OCI-LY3 (cell line): ENCODE results near the gene RASEF.
A peak's percentile ranks its signal among the peaks of the same experiment; 100 is the strongest.

ENCODE experiments used
- H2AFZ ChIP-seq: fragments of 200-600, 300-600 bp; shearing (Covaris generic); 2 replicates; pipeline ENCODE4 v1.6.0; 2014; ENCODE audit warnings: antibody characterized with exemption, low read depth, low read length
- H3K27ac ChIP-seq: fragments of 200-600, 300-600 bp; sonication (generic); 2 replicates; pipeline ENCODE4 v1.5.1; 2014; ENCODE audit warnings: mild to moderate bottlenecking, low read length, moderate library complexity, mixed read lengths
- H3K27me3 ChIP-seq: fragments of 200-600, 300-600 bp; sonication (generic); 2 replicates; pipeline ENCODE4 v1.6.1; 2014; ENCODE audit warnings: low read depth, low read length, mixed read lengths
- H3K36me3 ChIP-seq: fragments of 200-600, 300-600 bp; sonication (generic); replicated peaks from 2 replicates; pipeline ENCODE3; 2014; ENCODE audit warnings: low read depth, low read length, mixed read lengths
- H3K4me1 ChIP-seq: fragments of 300-600, 200-600 bp; sonication (generic); 2 replicates; pipeline ENCODE4 v1.6.1; 2014; ENCODE audit warnings: low read length, mixed read lengths
- H3K4me2 ChIP-seq: fragments of 200-600, 300-600 bp; sonication (generic); 2 replicates; pipeline ENCODE4 v1.6.1; 2014; ENCODE audit warnings: low read length, mixed read lengths
- H3K4me3 ChIP-seq: fragments of 300-600, 200-600 bp; sonication (generic); 2 replicates; pipeline ENCODE4 v1.5.1; 2014; ENCODE audit warnings: antibody characterized with exemption, mild to moderate bottlenecking, low read length, moderate library complexity
- H3K79me2 ChIP-seq: fragments of 300-600, 200-600 bp; shearing (Covaris generic); 2 replicates; pipeline ENCODE4 v1.6.1; 2014; ENCODE audit warnings: mild to moderate bottlenecking, low read length, mixed read lengths
- H3K9ac ChIP-seq: fragments of 300-600, 200-600 bp; shearing (Covaris generic); 2 replicates; pipeline ENCODE4 v1.6.0; 2014; ENCODE audit warnings: mild to moderate bottlenecking, low read length, moderate library complexity
- H3K9me3 ChIP-seq: fragments of 200-600, 300-600 bp; shearing (Covaris generic); 2 replicates; pipeline ENCODE4 v1.6.1; 2014; ENCODE audit warnings: low read length, mixed read lengths; ENCODE audit not compliant: insufficient read depth
- H4K20me1 ChIP-seq: fragments of 200-600, 300-600 bp; sonication (generic); 2 replicates; pipeline ENCODE4 v1.6.1; 2016; ENCODE audit warnings: low read length, mixed read lengths; ENCODE audit not compliant: insufficient read depth
- CTCF ChIP-seq: fragments of 200-600, 300-600 bp; sonication (generic); IDR thresholded peaks from 2 replicates; pipeline ENCODE4 v1.5.1; 2014; ENCODE audit warnings: antibody characterized with exemption, low read length, low read depth
- EZH2phosphoT487 ChIP-seq: fragments of 200-600 bp; shearing (Covaris generic); IDR thresholded peaks from 2 replicates; pipeline ENCODE4 v1.6.1; 2018; ENCODE audit warnings: antibody characterized with exemption, mixed run types, low read depth

Gene RASEF

DNA sequence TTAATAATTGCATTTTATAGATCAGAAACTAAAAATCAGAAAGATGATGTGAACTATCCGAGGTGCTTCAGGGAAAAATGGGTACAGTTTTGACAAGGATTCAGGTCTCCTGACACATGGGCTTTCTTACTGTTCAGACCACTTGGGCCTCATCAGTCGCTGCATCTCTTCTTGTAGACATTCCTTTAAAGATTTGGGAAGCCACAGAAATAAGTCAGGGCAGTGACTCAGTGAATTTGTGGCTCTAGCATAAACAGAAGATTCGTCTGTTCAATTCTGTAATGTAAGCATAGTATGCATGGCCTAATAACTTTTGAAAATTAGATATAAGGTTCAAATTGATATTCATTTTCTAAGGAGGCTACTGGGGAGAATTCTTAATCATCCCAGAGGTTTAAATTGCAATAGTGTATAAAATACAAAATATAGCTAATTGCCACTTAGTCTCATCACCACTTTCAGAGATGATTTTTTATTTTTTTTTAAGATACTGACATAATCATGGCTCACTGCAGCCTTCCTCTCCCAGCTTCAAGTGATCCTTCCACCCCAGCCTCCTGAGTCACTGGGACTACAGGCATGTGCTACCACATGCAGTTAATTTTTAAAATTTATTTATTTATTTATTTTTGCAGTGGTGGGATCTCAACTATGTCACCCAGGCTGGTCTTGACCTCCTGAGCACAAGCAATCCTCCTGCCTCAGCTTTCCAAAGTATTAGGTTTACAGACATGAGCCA lies 48.9 kb downstream of the RASEF start:
- no peaks in the 10 kb centered on the region for H3K9me3 ChIP-seq
- peaks cover 8% of the 10 kb centered on the region for H3K4me1 ChIP-seq
- no peak overlapping the region for H2AFZ ChIP-seq
- no peak for TF ChIP-seq CTCF
- TF ChIP-seq EZH2phosphoT487: no peak
- H3K79me2 ChIP-seq: no peaks in the 10 kb centered on the region
- no peaks in the 10 kb centered on the region for H3K36me3 ChIP-seq
- no peaks in the 10 kb centered on the region for H4K20me1 ChIP-seq
- no peak overlapping the region for H3K4me2 ChIP-seq
- no peaks in the 10 kb centered on the region for H3K27me3 ChIP-seq
- H3K4me3 ChIP-seq: no peak overlapping the region
- no peak overlapping the region for H3K9ac ChIP-seq
- no peak overlapping the region for H3K27ac ChIP-seq

DNA sequence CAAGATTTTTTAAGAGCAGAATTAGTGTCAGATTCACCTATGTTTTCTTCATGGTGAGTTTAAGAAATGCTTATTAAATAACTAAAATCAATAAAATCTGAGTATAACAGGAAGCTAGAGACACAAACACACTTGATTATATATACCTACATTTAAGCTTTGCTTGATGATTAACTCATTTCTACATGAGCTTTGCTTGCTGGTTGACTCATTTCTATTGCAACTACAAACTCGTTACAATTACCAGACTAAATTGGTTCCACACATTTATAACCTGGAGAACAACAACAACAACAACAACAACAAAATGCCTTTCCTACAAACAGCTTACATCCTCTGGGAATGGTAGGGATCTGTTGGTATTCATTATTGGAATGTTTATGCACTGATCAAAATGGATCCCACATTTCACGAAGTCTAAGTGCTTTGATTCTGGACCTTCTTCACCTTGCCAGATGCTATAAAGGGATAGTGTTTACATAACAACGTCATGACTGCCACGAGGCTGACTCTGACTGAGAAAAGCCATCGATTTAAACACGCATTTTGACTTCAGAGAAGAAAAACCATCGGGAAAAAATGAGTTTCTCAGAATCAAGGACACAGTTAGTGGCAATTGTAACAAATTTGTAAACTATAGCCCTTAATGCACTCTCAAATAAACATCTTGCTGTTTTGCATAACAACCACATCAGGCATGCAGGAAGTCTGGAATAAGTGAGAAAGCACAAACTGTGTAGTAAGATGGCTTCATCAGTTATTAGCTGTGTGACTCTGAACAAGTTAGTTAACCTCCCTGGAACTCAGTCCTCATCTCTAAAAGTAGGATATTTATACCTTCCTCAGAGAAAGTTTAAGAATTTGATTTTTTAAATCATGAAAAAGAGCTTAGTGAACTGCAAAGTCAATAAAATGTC lies 49.8 kb downstream of the RASEF start:
- no peak overlapping the region for H3K4me3 ChIP-seq
- no peaks in the 10 kb centered on the region for H4K20me1 ChIP-seq
- no peak for TF ChIP-seq EZH2phosphoT487
- TF ChIP-seq CTCF: no peak
- H3K4me2 ChIP-seq: no peak overlapping the region
- 0 out of 2 replicates have a peak overlapping the region, but pooled peaks have one; percentile 26 for H2AFZ ChIP-seq
- no peaks in the 10 kb centered on the region for H3K36me3 ChIP-seq
- H3K79me2 ChIP-seq: no peaks in the 10 kb centered on the region
- no peak overlapping the region for H3K27ac ChIP-seq
- no peaks in the 10 kb centered on the region for H3K9me3 ChIP-seq
- H3K27me3 ChIP-seq: 0 out of 2 replicates have a peak, but pooled peaks cover 3% of the 10 kb centered on the region
- H3K9ac ChIP-seq: no peak overlapping the region
- peaks cover 8% of the 10 kb centered on the region for H3K4me1 ChIP-seq

GRCh38 chr9:83012168-83012921 lies 50.6 kb downstream of the RASEF start:
- Histone ChIP-seq H4K20me1 (no peaks in the 10 kb centered on the region), H2AFZ (no peak overlapping the region), H3K9ac (no peak overlapping the region), H3K79me2 (no peaks in the 10 kb centered on the region), H3K4me3 (no peak overlapping the region), H3K36me3 (no peaks in the 10 kb centered on the region), H3K4me1 (peaks cover 8% of the 10 kb centered on the region), H3K4me2 (no peak overlapping the region), H3K9me3 (no peaks in the 10 kb centered on the region), H3K27ac (no peak overlapping the region), H3K27me3 (0 out of 2 replicates have a peak, but pooled peaks cover 3% of the 10 kb centered on the region)
- TF ChIP-seq EZH2phosphoT487 (no peak), CTCF (no peak)
